Upper lobe of left lung (tissue), 6 donors: ENCODE results near the gene ERMP1. TPM values are rescaled to one million over a fixed set of nuclear protein-coding genes. Genes with fewer than 3 reads are reported as not detected.

Experiments
- ATAC-seq, 2 donors: fragments of 200-7000 bp; cut with Tn5 transposase; one replicate each; pipeline ENCODE4 v1.9.1; 2022; ENCODE audit warnings: mild to moderate bottlenecking in 2 of 2, moderate library complexity in 2 of 2; ENCODE audit not compliant: low FRiP score in 2 of 2
- DNase-seq, 2 donors: peaks; one replicate each; pipeline ENCODE4 v3.0.0-alpha.2; 2019 to 2020
- H3K27ac ChIP-seq, 4 donors: fragments of 200-600 bp; sonication (generic); one replicate each; pipeline ENCODE4 v1.5.1; 2016 to 2019
- H3K27me3 ChIP-seq, 4 donors: fragments of 200-600 bp; sonication (generic); one replicate each; pipeline ENCODE4 v1.5.1; 2017 to 2019
- H3K36me3 ChIP-seq, 4 donors: fragments of 200-600 bp; sonication (generic); one replicate each; pipeline ENCODE4 v1.5.1; 2016 to 2019
- H3K4me1 ChIP-seq, 4 donors: fragments of 200-600 bp; sonication (generic); one replicate each; pipeline ENCODE4 v1.5.1; 2018 to 2019
- H3K4me3 ChIP-seq, 4 donors: fragments of 200-600 bp; sonication (generic); one replicate each; pipeline ENCODE4 v1.5.1; 2017 to 2019; ENCODE audit warnings: mild to moderate bottlenecking in 2 of 4, moderate library complexity in 1 of 4
- H3K9me3 ChIP-seq, 4 donors: fragments of 200-600 bp; sonication (generic); one replicate each; pipeline ENCODE4 v1.5.1; 2018 to 2019
- EP300 ChIP-seq, 4 donors: sonication (generic); formaldehyde crosslinking; IDR thresholded peaks; one replicate each; pipeline ENCODE4 v1.5.1; 2017; ENCODE audit warnings: antibody characterized with exemption in 4 of 4, control low read depth in 2 of 4
- POLR2A ChIP-seq, 4 donors: fragments of 450-650 bp; IDR thresholded peaks; one replicate each; pipeline ENCODE4 v1.5.1; 2016 to 2017; ENCODE audit warnings: antibody characterized with exemption in 4 of 4, mild to moderate bottlenecking in 2 of 4
- POLR2AphosphoS5 ChIP-seq, 2 donors: sonication (generic); formaldehyde crosslinking; IDR thresholded peaks; one replicate each; pipeline ENCODE4 v1.5.1; 2017; ENCODE audit warnings: antibody characterized with exemption in 2 of 2
- WGBS, 2 donors: methylation state at CpG; one replicate each; pipeline ENCODE4 v1.1.5; 2017 to 2018; 5-methylcytosine and 5-hydroxymethylcytosine counted together
- total RNA-seq, 6 donors: library from RNA; depleted of rRNA in 4 of 6; stranded (reverse); fragments of >200 nt in 4 of 6; gene quantifications; one replicate each; pipeline versions ENCODE4 v1.1.0 to v1.2.1, GENCODE V29; 2016 to 2021
- TF ChIP-seq, protein P1 (sequence below), 6 experiments: fragments of 450-650 bp in 4 of 6; fragments of 200-600 bp in 2 of 6; sonication (generic) in 2 of 6; IDR thresholded peaks; one replicate each; pipeline ENCODE4 v1.5.1; 2016 to 2019; ENCODE audit warnings: antibody characterized with exemption in 6 of 6
- donor health status: DM: no; HTN: no; CAD: no; lungs with moderate emphysema.
- donor health status: DM: no; HTN: yes; CAD: no; lungs with severe emphysema.

Gene ERMP1
- total RNA-seq, 6 donors from 2014 or later, result 8.4 to 27.4 (median 20.5) TPM

GRCh38 chr9:5756633-5757032 is 76.3 kb downstream of the ERMP1 start:
- TF ChIP-seq EP300 (IDR thresholded peaks at IDR 0.05) (no peak), POLR2AphosphoS5 (IDR thresholded peaks at IDR 0.05) (no peak), POLR2A (IDR thresholded peaks at IDR 0.05) (no peak)
- TF ChIP-seq, protein P1, sequence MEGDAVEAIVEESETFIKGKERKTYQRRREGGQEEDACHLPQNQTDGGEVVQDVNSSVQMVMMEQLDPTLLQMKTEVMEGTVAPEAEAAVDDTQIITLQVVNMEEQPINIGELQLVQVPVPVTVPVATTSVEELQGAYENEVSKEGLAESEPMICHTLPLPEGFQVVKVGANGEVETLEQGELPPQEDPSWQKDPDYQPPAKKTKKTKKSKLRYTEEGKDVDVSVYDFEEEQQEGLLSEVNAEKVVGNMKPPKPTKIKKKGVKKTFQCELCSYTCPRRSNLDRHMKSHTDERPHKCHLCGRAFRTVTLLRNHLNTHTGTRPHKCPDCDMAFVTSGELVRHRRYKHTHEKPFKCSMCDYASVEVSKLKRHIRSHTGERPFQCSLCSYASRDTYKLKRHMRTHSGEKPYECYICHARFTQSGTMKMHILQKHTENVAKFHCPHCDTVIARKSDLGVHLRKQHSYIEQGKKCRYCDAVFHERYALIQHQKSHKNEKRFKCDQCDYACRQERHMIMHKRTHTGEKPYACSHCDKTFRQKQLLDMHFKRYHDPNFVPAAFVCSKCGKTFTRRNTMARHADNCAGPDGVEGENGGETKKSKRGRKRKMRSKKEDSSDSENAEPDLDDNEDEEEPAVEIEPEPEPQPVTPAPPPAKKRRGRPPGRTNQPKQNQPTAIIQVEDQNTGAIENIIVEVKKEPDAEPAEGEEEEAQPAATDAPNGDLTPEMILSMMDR (IDR thresholded peaks at IDR 0.05), result no peak
- no peak overlapping the region for H3K4me3 ChIP-seq
- H3K27ac ChIP-seq, result no peak overlapping the region
- H3K27me3 ChIP-seq, result no peaks in the 10 kb centered on the region
- ATAC-seq (no peak), DNase-seq (no peak)
- WGBS, 2 donors, result 80 to 89% methylated on average over 3 of the region's 3 CpGs
- no peaks in the 10 kb centered on the region for H3K9me3 ChIP-seq
- peaks cover 5 to 58% (median 14%) of the 10 kb centered on the region in 4 donors for H3K36me3 ChIP-seq
- H3K4me1 ChIP-seq, result no peaks in the 10 kb centered on the region

- WGBS, 2 donors, result 91 to 97% methylated on average over 1 of the region's 1 CpG
- Histone ChIP-seq H3K4me3 (no peak overlapping the region), H3K27me3 (no peaks in the 10 kb centered on the region), H3K36me3 (peaks cover 3 to 58% (median 11%) of the 10 kb centered on the region in 4 donors), H3K27ac (no peak overlapping the region), H3K4me1 (no peaks in the 10 kb centered on the region), H3K9me3 (no peaks in the 10 kb centered on the region)
- TF ChIP-seq POLR2AphosphoS5 (IDR thresholded peaks at IDR 0.05) (no peak), POLR2A (IDR thresholded peaks at IDR 0.05) (no peak), EP300 (IDR thresholded peaks at IDR 0.05) (no peak)
- TF ChIP-seq, protein P1 (IDR thresholded peaks at IDR 0.05), result no peak
- DNase-seq (no peak), ATAC-seq (no peak)
Measured at GRCh38 chr9:5750569-5750968, 82.3 kb downstream of the ERMP1 start.

DNA sequence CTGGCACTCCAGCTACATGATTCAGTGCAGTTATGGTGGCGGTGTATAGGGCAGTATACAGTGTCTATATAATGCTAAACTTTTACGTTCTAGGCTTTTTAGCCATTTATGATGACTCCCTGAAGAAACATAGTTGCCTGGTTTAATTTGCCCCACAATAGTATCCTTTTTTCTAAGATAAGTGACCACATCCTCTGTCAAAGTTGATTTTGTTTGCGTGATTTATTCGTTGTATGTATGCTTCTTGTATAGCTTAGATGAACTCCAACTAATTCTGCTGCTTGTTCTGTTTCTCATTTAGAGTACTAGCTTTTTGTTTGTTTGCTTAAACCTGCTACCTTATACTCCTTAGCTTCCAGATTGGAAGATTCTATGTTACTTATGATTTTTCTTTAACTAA is 83.6 kb downstream of the ERMP1 start:
- Histone ChIP-seq H3K4me1 (no peaks in the 10 kb centered on the region), H3K4me3 (no peak overlapping the region), H3K36me3 (peaks cover 3 to 63% (median 13%) of the 10 kb centered on the region in 4 donors), H3K27ac (no peak overlapping the region), H3K27me3 (no peaks in the 10 kb centered on the region), H3K9me3 (no peaks in the 10 kb centered on the region)
- no peak for DNase-seq
- WGBS, 2 donors, result 88 to 89% methylated on average over 4 of the region's 4 CpGs
- TF ChIP-seq POLR2AphosphoS5 (IDR thresholded peaks at IDR 0.05), result no peak
- no peak for TF ChIP-seq EP300 (IDR thresholded peaks at IDR 0.05)
- no peak for TF ChIP-seq POLR2A (IDR thresholded peaks at IDR 0.05)
- TF ChIP-seq, protein P1 (IDR thresholded peaks at IDR 0.05), result no peak
- ATAC-seq, result no peak

DNA sequence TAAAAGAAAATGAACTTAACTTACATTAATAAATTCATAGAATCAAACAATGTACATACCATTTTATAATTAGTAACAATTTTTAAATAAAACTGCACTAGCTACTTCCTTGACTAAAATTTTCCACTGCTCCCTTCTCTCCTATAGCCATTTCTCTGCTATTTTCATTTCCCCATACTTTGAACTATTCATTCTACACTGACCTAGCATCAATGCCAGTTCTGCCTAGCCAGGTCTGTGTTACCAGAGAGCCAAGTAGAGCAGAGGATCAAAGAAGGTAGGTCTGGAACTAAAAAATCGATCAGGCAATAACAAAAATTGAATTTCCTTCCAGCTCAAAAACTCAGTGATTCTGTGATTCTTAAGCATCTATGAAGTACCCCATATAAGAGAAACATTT is 84.5 kb downstream of the ERMP1 start:
- Histone ChIP-seq H3K36me3 (peaks cover 3 to 72% (median 15%) of the 10 kb centered on the region in 4 donors), H3K4me1 (no peaks in the 10 kb centered on the region), H3K27ac (no peak overlapping the region), H3K9me3 (no peaks in the 10 kb centered on the region), H3K4me3 (no peak overlapping the region), H3K27me3 (no peaks in the 10 kb centered on the region)
- DNase-seq (no peak), ATAC-seq (no peak)
- WGBS, 2 donors, result 89 to 93% methylated on average over 1 of the region's 1 CpG
- TF ChIP-seq POLR2AphosphoS5 (IDR thresholded peaks at IDR 0.05) (no peak), POLR2A (IDR thresholded peaks at IDR 0.05) (no peak), EP300 (IDR thresholded peaks at IDR 0.05) (no peak)
- TF ChIP-seq, protein P1 (IDR thresholded peaks at IDR 0.05), result no peak

GRCh38 chr9:5743109-5743508 is 89.8 kb downstream of the ERMP1 start:
- TF ChIP-seq POLR2AphosphoS5 (IDR thresholded peaks at IDR 0.05) (no peak), POLR2A (IDR thresholded peaks at IDR 0.05) (no peak), EP300 (IDR thresholded peaks at IDR 0.05) (no peak)
- TF ChIP-seq, protein P1 (IDR thresholded peaks at IDR 0.05), result no peak
- Histone ChIP-seq H3K27me3 (no peaks in the 10 kb centered on the region), H3K27ac (no peak overlapping the region), H3K9me3 (no peaks in the 10 kb centered on the region), H3K4me3 (no peak overlapping the region), H3K4me1 (no peaks in the 10 kb centered on the region), H3K36me3 (peaks cover 3 to 67% (median 14%) of the 10 kb centered on the region in 4 donors)
- WGBS, 2 donors, result 94 to 100% methylated on average over 3 of the region's 3 CpGs
- DNase-seq (no peak), ATAC-seq (no peak)
